Adipose tissue (tissue), 3 donors: ENCODE results near the gene FSIP1. TPM values are rescaled to one million over a fixed set of nuclear protein-coding genes. Genes with fewer than 3 reads are reported as not detected.
A peak's percentile ranks its signal among the peaks of the same experiment; 100 is the strongest.

Experiments used
- H3K27ac ChIP-seq: one replicate; pipeline ENCODE4 v1.5.1; 2013; ENCODE audit warnings: low read depth, low read length
- WGBS, 3 donors: extraction: QIAGEN DNeasy Blood & Tissue Kit; methylation state at CpG; one replicate each; pipeline ENCODE4 v1.1.7; 2013; 5-methylcytosine and 5-hydroxymethylcytosine counted together
- polyA plus RNA-seq, 3 donors: library from polyadenylated mRNA; stranded (reverse); fragments of 200-250 nt; gene quantifications; one replicate each; pipeline ENCODE4 v1.2.3, GENCODE V29; 2013
- donor health status: healthy with polysubstance abuse.
- donor health status: Bipolar disorder and iron deficiency.
- donor health status: healthy.

Gene FSIP1
- polyA plus RNA-seq, 3 donors = 0.07 to 0.42 TPM; not detected in 1

- H3K27ac ChIP-seq = no peak overlapping the region
- WGBS, 3 donors = 89 to 91% (median 90%) methylated on average over 4 of the region's 4 CpGs
Observed at GRCh38 chr15:39585389-39585841, 197.2 kb downstream of the FSIP1 start.

GRCh38 chr15:39584662-39585388, 197.8 kb downstream of the FSIP1 start:
- H3K27ac ChIP-seq = no peak overlapping the region
- 73 to 86% (median 74%) methylated on average over 3 of the region's 3 CpGs for WGBS, 3 donors

GRCh38 chr15:39584266-39584659, 198.4 kb downstream of the FSIP1 start:
- no peak overlapping the region for H3K27ac ChIP-seq
- WGBS, 3 donors = 77 to 88% (median 81%) methylated on average over 7 of the region's 7 CpGs

- H3K27ac ChIP-seq = no peak overlapping the region
- WGBS, 3 donors = 84 to 91% (median 85%) methylated on average over 13 of the region's 13 CpGs
Observed at GRCh38 chr15:39583596-39584265, 198.9 kb downstream of the FSIP1 start.

- no peak overlapping the region for H3K27ac ChIP-seq
- 69 to 73% (median 71%) methylated on average over 4 of the region's 4 CpGs for whole genome bisulfite sequencing, 3 donors
Observed at GRCh38 chr15:39582977-39583595, 199.6 kb downstream of the FSIP1 start.

GRCh38 chr15:39582286-39582976, 200.2 kb downstream of the FSIP1 start:
- H3K27ac ChIP-seq = peak overlapping the region; percentile 21
- 70 to 83% (median 72%) methylated on average over 20 of the region's 20 CpGs for WGBS, 3 donors

- H3K27ac ChIP-seq = peak overlapping the region; percentile 21
- 66 to 76% (median 75%) methylated on average over 13 of the region's 13 CpGs for WGBS, 3 donors
Observed at GRCh38 chr15:39581793-39582285, 200.8 kb downstream of the FSIP1 start.

GRCh38 chr15:39581242-39581792, 201.3 kb downstream of the FSIP1 start:
- 9 to 14% (median 9%) methylated on average over 18 of the region's 18 CpGs for WGBS, 3 donors
- peak overlapping the region; percentile 3 for H3K27ac ChIP-seq

GRCh38 chr15:39580485-39581241, 202.0 kb downstream of the FSIP1 start, which contains the start of gene THBS1:
TSS of gene THBS1 (plus strand) at chr15:39581079. CDS start at chr15:39581858, 779 bp downstream.
- 0 to 1% (median 1%) methylated on average over 62 to 74 of the region's 74 CpGs for WGBS, 3 donors
- peak within 1 kb of the TSS; percentile 88 for H3K27ac ChIP-seq

GRCh38 chr15:39580117-39580484, 202.5 kb downstream of the FSIP1 start:
- WGBS, 3 donors = 0 to 1% (median 0%) methylated on average over 28 to 29 of the region's 29 CpGs
- peak overlapping the region; percentile 88 for H3K27ac ChIP-seq

- no peak overlapping the region for H3K27ac ChIP-seq
- 7 to 24% (median 16%) methylated on average over 18 of the region's 18 CpGs for WGBS, 3 donors
Observed at GRCh38 chr15:39579487-39580116, 203.0 kb downstream of the FSIP1 start.

- WGBS, 3 donors = 65 to 73% (median 66%) methylated on average over 5 of the region's 5 CpGs
- H3K27ac ChIP-seq = no peak overlapping the region
Observed at GRCh38 chr15:39578851-39579486, 203.7 kb downstream of the FSIP1 start.

GRCh38 chr15:39575180-39575579, 207.5 kb downstream of the FSIP1 start:
- no peak overlapping the region for H3K27ac ChIP-seq
- WGBS, 3 donors = 92 to 96% (median 95%) methylated on average over 6 of the region's 6 CpGs

- 51 to 95% (median 76%) methylated on average over 1 of the region's 1 CpG for WGBS, 3 donors
- no peak overlapping the region for H3K27ac ChIP-seq
Observed at GRCh38 chr15:39574427-39574826, 208.2 kb downstream of the FSIP1 start.

GRCh38 chr15:39573844-39574243, 208.8 kb downstream of the FSIP1 start:
- 44 to 68% (median 51%) methylated on average over 4 of the region's 4 CpGs for WGBS, 3 donors
- H3K27ac ChIP-seq = no peak overlapping the region

- H3K27ac ChIP-seq = no peak overlapping the region
- WGBS, 3 donors = 75 to 90% (median 81%) methylated on average over 2 of the region's 2 CpGs
Observed at GRCh38 chr15:39573287-39573686, 209.4 kb downstream of the FSIP1 start.

- WGBS, 3 donors = 95 to 97% (median 97%) methylated on average over 2 of the region's 2 CpGs
- H3K27ac ChIP-seq = no peak overlapping the region
Observed at GRCh38 chr15:39565851-39566250, 216.8 kb downstream of the FSIP1 start.
